COR-L47 (cell line): ENCODE results near the gene PRKAR1B.

Experiments used
- DNase-seq: peaks from one replicate; lab custom pipeline; 2025; lab: John Stamatoyannopoulos, UW

Gene PRKAR1B

DNA sequence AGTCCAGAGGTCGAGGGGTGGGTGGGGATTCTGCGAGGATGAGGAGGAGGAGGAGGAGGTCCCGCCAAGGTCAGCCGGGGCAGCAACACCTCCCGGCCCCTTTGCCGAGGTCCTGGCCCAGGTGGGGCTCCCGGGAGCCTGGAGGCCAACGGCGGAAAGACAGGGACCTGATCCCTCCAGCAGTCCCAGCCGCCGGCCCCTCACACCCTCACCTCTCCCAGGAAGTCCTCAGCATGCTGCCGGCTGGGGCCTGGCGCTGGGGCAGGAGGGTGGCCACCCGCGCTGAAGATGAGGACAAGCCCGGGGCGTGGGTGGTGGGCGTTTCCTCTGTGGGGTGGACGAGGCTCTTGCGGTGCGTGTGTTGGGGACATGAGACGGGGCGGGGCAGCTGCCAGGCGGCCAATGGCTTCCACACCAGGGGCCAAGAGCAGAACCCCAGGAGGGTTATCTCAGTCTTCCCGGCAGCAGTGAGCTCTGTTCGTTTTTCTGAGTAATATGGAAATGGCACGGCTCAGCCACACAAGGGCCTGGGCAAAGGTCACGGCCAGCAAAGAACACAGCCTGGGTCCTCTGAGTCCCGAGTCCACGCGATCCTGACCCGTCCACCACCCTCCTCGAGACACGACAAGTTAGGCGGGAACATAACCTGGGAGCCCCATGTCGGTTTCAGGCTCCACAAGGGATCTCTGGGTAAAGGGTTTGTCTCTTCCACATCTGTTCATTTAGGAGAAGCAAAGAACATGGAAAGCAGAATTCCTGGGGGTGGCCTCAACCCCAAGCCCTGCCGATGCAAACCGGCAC, 124.5 kb downstream of the PRKAR1B start:
- DNase-seq = no peak

DNA sequence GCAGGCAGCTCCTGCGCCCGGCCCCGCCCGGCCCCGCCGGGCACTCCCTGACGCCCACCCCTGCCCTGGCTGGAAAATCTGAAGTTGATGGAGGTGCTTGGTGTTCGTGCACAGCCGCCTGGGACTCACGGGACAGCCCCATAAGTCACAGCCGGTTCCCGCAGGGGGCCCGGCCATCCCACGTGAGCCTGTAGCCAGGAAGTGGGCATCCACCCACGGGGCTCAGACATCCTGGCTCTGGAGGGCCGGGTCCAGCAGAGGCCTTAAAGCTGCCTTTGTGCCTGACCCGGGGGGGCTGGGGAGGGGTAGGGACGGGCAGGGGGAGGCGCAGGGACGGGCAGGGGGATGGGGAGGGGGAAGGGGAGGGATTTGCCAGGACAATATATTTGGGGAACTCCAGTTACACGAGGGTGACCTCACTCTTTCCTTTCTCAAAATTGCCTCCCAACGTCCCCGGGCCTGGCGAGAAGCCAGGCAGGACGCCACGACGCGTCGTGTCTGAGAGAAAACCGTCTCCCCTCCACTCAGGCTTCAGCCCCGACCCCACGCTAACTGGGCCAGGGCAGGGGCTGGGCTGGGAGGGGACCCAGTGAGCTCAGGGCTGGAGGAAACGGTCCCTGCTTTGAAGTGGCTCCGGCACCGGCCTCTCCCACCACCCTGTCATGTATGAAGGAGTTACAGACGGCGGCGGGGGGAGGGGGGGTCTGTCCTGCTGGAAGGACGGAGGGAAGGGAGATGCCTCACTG, 125.3 kb downstream of the PRKAR1B start:
- no peak for DNase-seq

DNA sequence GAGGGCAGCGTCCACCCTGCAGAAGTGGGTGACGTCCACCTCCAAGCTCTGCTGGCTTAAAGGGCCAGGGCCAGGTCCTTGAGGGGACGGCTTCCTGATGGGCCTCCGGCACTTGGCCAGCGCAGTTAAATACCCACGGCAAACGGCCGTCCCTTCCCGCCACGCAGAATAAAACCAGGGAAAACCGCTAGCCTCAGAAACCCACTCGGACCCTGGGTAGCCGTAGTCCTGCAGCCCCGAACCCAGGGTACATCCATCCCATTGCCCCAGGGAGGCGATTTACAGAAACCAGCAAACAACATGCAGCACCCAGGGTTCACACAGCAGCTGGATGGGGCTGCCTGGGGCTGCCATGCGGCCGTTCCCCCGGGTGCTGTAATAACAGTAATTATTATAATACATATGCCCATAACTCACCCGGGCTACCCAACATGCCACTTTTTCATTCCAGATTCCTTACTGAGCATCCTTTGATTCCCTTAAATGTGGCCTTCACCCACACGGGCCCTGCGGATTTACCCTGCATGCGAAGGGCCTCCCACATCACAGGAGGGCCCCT, 126.0 kb downstream of the PRKAR1B start:
- no peak for DNase-seq

DNA sequence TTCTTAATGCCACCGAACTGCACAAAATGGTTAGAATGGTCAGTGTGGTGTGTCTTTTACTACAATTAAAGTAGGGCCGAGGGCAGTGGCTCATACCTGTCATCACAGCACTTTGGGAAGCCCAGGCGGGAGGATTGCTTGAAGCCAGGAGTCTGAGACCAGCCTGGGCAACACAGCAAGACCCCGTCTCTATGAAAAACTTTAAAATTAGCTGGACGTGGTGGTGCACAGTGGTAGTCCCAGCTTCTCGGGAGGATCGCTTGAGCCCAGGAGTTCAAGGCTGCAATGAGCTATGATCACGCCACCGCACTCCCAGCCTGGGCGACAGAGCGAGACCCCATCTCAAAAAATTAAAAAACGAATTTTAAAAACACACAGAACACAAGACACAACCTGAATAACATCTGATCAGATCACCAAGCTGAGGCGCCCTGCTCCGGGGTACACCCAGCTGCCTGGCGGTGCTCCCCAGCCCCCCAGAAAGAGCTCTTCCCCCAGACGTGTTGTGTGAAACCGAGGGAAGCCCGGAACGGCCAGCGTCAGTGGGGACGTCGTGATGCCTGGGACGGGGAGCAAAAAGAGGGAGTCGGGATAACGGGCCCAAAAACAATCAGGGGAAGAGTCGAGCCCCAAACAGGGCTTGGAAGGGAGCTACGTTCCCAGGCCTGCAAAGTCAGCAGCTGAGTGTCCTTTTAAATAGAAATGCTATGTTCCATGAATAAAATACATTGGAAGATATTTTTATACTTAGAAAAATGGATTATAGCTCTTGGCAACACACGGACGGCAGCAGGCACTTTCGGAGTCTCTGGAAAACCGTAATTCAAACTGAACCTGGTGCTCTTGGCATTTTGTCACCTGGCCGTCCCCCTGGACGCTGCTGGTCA, 126.7 kb downstream of the PRKAR1B start:
- DNase-seq = no peak

DNA sequence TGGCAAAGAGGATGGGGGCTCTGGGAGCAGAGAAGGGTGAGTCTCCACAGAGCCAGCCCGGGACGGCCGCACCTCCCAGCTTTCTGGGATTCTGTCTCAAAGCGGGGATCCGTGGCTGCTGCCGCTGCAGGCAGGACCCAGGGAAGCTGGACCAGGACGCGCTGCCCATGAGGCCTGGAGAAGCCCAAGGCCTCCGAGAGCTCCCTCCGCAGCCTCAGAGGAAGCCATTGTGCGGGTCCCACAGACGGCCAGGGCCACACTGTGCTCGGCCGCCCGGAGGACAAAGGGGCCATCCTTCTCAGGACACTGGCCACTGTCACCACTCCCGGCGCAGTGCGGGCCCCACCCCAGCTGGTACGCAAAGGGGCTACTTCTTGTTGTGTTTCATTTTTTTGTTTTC, 128.2 kb downstream of the PRKAR1B start:
- DNase-seq = no peak

DNA sequence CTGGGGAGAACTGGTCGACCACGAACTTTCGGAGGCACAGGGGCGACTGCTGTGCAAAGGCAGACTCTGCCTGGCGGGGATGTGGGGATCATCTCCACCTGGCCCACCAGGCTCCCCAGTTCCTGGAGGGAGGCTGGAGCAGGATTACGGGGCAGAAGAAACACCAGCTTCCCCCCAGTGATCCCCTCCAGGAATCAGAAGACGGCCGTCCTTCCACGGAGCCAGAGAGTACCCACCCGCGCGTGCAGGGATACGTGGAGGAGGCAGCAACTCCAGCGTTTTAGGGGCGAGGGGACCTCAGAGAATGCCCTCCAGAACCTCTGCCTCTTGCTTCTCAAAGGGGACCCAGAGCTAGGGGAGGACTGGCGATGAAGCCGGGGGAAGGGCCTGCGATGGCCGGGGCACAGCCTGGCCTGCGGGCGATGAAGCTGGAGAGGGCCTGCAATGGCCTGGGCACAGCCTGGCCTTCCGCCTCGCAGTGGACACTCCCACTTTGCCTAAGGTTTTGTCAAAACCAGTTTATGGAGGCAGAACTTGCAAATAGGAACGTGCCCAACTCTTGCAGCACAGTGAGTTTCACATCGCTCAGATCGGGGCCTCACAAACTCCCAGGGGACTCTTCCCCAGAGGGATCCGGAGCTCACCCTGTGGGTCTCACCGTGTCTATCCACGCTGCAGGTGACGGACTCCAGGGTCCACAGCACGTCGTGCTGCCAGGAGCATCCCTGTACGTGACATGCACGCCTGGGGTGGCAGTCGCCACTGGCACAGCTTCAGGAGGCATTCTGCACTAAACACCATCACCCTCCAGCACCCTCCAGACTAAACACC, 129.5 kb downstream of the PRKAR1B start:
- DNase-seq = no peak

DNA sequence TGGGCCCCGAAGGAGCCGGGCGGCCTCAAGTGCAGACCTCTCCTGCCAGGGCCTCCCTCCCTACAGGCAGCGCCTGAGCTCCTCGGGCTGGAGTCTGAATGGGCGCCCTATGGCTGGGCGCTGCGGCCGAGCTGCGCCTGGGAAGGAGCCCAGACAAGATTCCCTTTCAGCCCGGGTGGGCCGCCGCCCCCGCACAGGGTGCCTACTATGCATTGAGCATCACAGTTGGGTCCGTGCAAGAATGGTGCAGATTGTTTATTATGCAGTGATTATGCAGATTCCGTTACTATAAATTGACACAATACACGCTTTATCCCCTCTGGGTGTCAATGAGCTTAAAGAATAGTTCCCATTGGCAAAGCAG, 130.3 kb downstream of the PRKAR1B start:
- DNase-seq = no peak

DNA sequence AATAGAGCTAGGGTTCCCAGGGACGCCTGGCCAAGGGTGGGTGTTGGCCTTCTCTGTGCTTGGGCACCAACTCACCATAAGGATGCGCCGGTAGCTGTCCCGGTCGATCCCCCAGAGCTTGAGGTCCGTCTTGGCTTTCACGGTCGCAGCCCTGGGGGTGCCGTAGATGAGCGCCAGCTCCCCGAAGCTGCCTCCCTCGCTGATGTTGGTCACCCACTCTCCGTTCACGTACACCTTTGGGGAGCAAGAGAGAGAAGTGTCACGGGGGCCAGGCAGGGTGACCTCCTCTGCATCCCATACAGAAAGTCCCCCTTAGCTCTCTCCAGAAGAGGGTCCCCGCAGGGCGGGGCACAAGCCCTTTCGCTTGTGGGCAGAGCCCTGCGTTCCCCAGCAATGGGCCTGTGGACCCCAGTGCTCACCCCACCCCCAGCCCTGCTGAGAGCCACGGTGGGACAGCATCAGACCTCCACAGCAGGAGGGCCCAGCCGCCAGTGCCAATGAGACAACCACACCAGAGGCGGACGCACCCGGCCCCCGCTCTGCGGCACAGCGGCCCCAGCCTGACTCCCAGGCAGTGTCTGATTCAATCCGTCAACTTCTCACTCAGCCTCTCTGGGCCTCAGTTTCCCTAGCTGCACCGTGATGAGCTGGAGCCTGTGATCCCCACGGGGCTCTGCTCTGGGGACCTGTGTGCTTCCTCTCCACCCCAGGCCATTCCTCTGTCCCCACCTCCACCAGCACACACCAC, 130.8 kb downstream of the PRKAR1B start:
- DNase-seq = no peak

DNA sequence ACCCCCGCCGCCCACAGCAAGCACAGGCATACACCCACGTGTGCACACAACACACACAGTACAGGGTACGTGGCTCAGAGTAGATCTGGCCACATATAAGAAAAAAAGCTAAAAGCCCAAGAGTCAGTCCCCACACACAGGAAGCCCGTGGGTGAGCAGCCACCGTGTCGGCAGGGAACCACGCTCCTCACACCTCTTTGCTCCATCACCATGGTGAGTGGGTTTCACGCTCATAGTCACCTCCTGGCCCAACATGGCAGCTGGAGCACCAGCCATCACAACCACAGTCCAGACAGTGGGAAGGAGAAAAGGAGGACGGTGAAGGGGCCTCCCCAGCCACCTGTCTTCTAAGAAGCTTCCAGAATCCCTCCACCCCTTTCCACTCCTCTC, 131.5 kb downstream of the PRKAR1B start:
- DNase-seq = no peak

DNA sequence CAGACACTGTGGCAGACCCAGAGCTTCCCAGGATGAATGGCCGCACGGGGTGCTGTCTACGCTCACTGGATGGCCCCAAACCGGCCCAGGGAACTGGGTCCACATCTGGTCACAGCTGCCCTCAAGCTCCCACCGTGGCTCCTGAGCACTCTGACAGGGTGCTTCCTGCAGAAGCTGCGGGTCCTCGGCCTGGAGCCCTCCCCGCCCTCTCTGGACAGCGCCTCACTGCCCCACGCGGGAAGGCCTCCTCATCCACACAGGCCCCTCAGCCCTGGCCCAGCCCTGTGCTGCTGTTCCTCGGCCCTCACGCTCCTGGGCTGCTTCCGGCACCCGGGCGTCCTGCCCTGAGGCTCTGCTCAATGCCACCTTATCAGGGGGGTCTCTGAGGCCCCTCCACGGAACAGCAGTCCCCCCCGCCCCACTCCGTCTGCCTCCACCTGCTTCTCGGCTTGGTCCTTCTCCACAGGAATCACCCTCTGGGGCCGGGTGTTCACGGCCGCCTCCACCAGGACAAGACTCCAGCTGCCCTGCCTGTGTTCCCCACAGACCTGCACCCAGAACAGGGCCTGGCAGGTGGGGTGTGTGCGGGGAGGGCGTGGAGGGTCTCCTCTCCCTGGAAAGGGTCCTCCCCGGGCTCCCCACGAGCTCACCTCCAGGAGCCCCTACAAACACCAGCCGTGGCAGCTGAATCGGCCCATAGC, 132.0 kb downstream of the PRKAR1B start:
- no peak for DNase-seq

DNA sequence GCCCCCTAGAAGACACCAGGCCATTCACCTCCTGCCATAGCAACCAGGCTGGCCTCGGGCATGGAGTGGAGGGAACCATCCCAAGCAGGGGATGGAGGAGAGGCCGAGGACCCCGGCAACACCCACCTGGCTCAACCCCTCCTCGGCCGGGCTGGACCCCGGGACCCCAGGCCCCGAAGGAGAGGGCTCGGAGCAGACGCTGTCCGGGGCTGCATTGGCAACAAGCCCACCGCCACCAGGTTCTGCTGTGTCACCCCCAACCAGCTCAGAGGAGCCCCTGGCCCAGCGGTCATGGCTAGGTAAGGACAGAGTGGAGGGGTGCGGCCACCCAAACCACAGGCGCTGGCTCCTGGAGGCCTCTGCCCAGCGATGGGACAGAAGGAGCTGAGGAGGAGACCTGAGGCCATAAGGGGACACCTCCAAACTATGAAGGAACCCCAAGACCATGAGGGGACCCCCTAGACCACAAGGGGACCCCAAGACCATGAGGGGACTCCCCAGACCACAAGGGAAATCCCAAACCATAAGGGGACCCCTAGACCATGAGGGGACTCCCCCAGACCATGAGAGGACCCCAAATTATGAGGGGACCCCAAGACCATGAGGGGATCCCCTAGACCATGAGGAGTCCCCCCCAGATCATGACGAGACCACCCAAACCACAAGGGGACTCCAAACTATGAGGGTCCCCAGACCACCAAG, 132.7 kb downstream of the PRKAR1B start:
- DNase-seq = no peak

DNA sequence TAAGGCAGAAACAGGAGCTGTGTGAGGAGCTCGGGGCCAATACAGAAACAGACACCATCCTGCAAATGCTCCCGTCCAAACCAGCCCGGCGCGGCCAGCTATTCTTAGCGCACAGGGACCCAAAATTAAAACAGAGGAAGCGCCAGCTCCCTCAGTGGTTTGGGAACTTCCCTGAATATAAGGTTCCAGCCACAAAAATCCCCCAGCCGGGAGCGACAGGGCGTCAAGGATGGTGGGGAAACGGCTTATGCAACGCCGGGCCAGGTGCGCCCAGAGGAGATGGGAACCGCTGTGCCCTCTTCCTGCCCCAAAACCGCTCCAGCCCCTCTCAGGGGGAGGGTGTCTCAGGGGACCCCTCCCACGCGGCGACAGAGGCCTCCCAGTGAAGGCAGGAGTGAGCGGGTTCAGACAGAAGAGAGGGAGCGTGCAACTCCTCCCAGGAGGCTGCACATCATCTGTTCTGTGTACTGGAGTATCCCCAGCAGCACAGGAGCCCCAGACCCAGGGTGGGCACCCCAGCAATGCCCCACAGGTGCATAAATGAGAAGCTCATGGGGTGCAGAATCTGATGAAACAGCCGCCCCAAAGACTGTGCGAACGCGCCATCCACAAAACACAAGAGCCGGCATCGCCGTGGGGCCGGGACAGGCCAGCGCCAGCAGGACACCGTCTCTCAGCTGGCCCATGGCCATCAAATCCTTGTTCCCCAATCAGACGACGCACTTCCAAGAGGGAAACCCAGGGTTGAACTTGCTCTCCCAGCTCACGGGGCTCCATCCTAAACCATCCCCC, 133.6 kb downstream of the PRKAR1B start:
- DNase-seq = no peak

DNA sequence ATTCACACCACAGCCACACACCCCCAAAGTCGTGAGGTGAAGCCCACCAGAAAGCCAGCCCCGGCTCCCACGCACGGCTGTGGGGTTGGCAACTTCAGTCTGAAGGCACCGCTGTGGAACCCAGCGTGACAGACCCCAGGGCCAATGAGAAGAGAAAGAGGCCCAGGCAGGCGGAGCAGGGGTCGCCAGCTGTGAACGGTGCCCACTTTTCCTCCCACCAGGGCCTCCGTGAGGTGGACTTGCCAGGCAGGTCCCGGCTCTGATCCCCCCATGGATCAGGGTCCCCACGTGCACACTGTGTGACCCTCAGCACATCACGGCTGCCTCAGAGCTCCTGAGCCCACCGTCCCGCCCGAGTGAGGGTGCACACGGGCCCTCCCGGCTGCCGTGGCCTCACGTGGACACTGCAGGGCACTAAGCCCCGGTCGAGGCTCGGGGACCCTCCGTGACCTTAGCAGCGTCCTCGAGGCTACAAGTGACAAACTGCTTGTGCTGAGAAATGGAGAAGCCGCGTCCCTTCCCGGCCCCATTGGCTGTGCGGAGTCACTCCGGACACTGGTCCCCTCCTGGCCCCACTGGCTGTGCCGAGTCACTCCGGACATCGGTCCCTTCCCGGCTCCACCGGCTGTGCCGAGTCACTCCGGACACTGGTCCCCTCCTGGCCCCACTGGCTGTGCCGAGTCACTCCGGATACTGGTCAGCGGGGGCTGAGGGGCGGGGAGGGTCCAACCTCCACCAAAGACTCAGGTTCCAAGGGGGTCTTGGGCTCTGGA, 135.0 kb downstream of the PRKAR1B start:
- DNase-seq = no peak

DNA sequence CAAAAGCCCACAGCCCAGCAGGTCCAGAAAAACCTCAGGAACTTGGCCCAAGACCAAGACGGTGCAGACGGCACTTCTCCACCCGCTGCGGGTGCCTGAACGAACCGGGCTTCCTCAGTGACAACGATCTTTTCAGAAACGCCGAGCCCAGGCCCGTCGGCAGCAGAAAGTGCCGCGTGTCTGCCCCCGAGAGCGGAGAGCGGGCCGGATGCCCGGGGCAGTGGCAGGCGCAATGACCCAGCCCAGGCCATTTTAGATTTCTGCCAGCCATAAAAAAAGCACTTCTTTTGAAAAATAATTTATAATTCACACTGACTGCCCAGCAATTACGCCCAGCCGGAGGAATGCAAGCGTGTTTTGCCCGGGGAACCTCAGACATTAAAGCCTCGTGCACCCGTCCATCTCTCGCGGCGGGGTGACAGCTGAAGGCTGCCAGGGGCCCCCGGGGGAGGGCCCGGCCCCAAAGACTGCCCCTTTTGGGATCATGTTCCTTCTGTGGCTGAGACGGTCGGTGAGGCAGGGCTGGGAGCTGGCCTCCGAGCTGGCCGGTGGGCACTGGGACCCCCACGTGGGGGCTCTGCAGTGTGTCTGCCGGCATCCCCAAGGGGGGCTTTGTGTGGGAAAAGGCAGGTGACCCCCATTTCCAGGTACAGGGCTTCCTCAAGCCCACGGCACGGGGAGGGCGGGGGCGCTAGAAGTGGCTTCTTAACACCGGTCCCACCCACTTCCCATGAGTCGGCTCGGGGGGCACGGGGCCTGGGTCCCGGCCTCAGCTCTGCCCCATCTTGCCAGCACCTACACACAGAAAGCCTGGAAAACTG, 136.1 kb downstream of the PRKAR1B start:
- DNase-seq = no peak

DNA sequence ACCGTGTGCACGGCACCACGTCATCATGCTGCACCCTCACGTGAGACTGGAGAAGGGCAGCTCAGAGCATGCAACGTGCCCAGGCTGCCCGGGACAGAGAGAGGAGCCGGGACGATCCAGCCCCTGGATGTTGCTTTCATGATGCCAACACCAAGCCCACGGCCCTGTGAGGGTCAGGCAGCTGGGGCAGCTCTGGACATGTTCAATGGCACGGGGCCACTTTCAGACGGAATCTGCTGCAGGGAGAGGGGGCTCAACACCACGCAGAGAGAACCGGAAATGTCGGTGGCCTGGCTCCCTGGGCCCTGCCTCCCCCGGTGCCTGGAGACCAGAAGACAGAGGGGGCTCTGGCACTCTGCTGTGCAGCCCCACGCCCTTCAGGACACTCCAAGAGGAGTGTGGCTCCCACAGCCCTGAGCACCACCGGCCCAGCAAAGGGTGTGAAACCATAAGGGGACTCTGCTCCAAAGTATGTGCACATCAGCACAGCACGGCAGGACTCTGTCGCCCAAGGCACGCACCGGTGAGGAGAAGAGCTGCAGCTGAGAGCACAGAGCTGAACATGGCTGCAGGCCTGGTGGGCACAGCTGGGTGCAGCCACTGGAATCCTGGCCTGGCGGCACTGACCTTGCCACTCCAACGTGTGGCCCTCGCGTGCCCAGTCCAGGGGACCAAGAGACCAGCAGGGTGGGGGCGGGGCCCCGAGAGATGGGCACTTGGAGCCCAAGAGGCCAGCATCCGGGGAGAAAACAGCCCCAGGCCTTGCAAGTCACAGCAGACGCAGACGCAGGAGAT, 137.1 kb downstream of the PRKAR1B start:
- DNase-seq = no peak

DNA sequence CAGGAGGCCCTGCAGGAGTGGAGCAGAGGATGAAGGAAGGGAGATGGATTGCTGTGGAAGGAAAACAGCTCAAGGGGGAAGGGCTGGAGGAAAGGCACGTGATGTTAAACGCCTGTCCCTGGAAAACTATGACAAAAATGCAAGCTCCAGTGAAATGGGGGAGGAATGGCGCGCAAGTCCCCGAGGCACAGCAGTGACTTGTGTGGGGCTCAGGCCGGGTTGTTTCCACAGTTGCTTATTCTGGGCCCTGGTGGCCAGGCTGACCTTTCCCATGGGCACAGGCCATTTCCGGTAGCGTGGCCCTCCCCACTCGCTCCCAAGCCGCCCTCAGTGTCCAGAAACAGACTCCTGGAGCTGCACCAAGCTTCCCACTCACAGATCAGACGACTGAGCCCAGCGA, 139.3 kb downstream of the PRKAR1B start:
- no peak for DNase-seq
